ENCODE measurements around the gene ARMH2.

ARMH2 gene

DNA sequence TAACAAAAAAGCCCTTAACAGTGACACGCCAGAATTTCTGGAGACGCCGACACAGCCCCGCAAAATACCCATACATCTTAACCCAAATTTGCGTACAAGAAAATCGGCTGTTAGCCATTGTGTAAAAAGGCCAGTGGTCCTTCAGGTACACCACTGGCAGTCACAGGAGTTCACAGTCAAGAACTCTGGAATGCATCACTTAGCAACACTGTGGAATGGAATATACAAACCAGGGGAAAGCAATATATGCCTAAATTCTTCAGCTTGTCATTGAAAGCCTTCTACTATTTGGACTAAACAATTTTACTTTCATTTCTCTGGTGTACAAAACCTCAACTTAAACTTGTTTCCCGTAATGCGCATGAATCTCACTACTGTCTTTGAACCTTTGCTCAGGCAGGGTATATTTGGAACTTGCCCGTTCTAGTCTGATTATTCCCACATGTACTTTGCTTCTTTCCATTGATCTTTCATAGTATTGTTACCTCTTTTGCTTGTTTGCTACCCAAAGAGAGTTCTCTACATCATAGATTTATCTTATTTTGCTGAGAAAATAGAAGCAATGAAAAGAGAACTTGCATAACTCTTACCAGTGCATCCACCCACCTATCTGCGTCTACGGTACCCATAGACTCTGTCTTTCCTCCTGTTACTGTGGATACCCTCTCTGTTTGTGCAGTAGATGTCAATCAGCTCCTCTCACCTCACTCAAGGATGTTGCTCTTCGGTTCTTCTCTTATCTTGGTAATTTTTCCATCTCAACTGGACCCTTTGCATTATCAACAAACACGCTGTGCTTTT lies at the start of gene ARMH2:
Gene ARMH2, minus strand, starts transcription at position 178 of the 801 bp plus-strand sequence. Its CDS starts 60 bp downstream, at position 118.
- DNase-seq, result no peak

DNA sequence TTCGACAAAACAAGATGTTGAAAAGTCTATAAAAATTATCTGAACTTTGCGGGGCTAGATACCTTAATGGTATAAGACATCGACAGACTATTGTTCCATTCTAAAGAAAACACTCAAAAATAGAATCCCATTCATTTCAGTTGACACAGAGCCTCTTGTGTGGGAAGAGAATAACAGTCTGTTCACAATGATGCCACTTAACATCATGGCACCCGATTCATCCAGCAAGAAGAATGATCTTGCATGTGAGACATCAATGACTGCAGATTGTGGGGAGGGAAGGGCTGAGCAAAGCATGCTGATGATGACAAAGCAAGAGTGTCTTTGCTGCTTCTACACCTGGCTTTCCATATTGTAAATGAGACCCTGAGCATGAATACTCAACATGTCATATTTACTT lies 49.7 kb upstream of the ARMH2 start:
- no peak for DNase-seq

DNA sequence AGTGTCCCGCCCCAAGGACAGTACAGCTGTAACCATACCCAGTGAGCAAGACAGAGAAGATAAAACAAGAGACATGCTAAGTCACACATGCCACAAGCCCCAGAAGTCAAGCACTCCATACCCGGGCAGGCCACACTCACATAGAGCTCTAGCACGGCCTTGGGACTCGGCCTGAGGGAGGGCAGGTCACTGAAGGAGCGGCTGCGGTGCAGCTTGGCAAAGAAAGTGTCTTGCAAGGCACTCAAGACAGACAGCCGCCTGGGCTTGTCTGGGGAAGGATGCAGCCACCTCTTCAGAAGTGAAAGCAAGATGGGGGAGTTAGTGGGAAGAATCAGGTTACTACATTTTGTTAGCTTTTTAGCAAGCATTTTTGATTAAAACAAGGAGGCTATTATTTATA lies 48.7 kb upstream of the ARMH2 start:
- no peak for DNase-seq

DNA sequence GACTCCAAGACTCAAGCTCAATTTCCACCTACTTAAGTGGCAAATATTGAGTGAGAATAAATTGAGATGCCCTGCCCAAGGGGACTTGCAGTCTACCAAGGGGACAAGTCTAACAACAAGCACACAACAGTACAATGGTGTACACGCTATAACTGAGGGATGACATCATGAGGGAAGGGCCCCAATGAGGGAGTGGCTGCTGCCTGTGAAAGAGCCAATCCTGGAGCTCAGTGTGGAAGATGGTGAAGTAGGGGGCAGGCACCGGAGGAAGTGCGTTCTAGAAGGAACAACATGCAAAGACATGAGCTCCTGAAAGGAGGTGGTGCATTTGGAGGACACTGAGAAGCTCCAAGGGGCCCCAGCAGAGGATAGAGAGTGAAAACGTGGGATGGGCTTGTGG lies 46.9 kb upstream of the ARMH2 start:
- DNase-seq, result no peak

DNA sequence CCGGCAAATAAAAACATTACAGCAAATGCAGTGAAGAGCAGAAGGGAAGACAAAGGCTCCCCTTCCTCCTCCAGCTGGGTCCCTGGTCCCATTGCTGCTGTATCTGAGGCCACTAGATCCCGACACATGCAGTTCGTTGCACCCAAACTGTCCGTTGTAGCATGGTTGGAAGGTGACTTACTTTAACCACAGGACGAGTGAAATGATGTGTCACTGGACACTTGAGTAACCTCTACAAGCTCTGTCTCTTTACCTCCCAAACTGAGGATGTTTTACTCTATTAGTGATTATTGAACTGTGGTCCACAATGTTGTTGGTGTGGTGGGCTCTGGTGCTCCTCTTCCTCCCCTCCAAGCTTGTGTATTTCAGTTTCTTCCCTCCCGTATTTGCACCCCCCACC lies 46.2 kb upstream of the ARMH2 start:
- DNase-seq, result no peak

DNA sequence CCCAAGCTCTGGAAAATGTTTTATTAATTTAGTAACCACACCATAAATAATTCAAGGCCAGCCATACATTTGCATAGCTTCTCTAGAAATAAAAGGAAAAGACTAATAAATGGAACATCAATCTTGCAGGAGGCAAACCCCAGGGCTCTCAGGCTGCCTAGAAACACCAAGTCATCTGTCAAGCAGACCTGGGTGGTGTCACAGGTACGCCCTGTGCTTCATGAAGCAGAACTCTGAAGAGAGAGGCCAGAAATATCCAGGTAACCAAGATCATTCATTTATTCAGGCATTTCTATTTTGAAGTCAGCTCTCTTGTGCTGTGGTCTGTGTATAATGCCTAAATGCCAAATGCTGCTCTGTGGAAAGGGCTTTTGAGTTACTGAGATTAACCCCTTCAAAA lies 45.3 kb upstream of the ARMH2 start:
- DNase-seq, result no peak

DNA sequence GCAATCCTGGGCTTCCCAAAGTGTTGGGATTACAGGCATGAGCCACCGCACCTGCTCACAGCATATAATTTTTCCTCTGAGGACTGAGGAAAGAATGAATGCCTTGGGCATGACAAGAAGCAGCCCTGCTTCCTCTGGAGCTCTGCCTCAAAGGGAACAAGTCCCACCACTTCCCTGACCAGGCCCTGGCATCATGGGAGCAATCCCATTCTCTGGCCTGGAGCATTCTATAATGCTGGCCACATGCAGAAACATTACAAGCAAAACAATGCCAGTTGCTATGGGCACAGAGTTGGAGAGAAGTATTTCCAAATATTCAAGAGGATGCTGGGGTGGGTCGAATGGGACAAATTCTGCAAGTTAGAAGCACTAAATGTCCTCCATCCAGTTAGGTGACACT lies 41.5 kb upstream of the ARMH2 start:
- DNase-seq, result no peak

DNA sequence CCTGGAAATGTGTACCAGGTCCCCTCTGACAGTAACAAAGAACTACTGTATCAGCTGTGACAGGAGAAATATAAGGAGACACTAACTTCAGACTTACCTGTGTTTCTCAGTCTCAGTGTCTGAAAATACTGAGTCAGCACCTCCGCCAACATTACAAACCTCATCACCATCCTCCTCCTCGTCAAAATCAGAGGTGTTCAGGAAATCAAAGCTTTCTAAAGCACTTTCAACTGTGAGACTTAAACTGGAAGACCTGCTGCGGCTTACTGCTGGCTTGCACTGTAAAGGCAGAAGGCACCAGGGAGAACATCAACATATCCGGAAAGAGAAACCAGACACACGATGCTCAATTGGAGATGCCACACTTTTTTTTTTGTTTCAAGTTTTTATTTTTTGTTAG lies 40.3 kb upstream of the ARMH2 start:
- no peak for DNase-seq

DNA sequence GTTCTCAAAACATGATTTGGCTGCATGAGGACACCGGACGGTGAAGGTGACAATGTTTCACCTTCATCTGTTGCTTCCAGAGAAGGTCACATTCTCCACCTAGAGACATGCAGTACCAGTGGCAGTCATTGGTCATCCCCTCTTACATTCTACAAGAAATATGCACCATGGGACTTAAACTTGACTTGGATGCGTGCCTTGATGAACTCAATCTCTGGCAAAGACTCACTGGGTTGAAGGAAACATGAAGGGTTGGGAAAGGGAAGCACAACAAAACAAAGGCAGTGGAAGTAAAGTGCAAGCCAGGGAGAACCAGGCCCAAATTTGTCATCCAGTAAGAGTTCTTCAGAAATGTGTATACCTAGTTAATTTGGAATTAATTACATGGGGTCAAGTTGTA lies 39.4 kb upstream of the ARMH2 start:
- no peak for DNase-seq

DNA sequence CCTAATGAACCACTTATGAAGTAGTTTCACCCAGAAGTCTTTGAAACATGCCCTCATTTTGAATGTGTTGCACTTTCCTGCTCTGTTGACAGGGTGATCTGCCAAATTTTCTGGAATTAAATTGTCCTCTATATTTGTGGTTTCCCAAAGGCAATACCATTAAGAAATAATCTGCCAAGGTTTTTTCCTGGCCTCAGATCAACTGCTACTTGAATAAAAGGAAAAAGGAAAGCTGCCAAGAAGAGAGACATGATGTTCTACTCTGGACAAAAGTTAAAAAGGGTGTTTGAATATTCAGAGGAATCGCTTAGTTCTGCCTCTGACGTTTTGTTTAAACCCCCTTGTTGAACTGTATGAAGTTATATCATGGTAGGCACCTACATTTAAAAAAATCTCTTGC lies 37.4 kb upstream of the ARMH2 start:
- no peak for DNase-seq

DNA sequence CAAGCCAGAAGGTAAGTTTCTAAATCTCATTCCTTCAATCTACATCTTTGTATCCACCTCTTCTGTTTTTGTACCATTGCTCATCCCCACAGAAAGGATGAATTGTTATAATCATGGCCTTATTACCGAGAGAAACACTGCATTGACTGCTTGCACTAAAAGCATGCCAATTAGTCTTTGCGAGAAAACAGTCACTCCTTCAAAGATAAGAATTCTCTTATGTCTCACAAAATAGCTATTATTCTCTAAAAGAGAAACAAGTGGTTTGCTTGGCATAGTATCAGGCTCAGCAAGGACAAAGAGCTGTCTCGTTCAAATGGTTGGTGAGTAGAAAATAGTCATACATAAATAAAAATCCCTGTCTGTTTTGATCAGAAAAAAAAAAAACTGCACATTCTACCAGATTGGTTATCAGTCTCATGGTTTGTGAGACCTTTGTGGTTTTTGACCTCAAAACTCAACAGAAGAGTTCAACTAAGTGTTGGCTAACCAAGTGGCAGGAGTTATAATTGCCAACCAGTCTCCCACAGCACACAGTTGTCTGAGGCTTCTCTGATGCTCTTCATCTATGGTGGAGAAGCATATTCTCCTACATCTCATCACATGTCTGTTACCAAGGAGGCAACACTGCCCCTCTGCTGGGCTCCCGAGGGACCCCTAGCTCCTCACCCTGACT lies 35.1 kb upstream of the ARMH2 start:
- DNase-seq, result no peak

DNA sequence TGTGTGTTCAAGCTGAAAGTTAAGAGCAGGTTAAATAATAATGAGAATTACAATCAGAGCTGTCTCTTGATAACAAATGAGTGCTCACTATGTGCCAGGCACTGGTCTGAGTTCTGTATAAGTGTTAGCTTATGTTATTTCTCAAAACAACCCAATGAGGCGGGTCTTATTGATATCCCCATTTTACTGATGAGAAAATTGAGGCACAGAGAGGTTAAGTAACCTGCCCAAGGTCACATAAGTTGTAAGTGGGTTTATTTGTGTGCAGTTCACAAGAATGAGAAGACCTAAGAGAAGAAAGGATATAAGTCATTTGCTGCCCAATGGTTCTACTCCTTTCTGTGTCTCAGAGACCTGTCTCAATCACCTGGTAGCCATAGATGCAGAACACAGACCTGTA lies 34.1 kb upstream of the ARMH2 start:
- DNase-seq, result no peak

DNA sequence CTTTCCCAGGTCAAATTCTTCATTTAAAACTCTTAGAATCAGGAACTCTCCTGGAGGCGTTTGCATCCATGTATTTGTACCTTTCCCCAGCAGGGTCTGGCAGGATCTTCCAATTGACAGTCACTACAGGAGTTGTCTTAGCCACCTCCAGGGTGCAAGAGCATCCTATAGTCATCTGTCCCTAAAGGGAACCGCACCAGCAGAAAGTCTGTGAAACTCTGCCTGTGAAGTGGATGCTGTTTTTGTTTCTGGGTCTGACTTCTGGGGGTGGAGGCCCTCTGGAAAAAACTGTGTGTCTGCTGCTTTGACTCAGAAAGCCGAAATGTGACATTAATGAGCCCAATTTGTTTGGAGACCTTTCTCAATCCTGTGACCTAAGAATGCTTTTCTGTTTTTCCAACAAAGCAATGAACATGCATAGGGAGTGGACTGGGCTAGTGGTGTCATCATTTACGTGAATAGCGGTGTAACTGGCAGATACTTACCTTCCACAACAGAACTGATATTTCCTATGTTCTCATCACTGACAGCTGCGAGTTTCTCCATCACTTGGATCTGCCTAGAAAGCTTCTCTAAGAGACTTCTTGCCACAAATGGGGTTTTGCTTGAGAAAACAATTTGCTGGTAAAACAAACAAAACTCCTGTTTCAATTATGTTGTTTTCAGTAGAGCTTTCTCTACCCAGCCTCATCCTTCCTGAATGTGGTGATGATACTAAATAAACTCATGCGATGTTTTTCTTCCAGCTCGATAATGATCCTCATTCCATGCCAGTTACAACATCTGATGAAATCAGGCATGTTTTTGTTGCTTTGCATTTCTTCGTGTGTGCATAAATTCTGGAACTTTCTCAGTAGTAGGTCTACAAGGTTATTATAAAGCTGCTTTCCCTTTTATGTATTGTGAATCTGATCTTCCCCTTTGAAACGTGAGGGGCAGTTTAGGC lies 33.3 kb upstream of the ARMH2 start:
- no peak for DNase-seq

DNA sequence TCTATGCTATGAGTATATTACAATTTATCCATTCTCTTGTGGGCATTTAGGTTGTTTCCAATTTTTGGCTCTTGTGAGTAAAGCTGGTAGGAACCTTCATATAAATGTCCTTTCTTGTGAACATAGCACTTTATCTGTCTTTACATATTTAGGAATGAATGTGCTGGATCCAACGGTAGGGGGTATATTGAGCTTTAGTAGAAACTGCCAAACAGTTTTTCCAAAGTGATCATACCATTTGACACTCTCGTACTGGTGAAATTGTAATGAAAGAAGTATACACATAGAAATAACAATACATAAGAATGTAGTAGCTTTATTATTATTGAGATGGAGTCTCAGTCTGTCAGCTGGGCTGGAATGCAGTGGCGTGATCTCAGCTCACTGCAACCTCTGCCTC lies 30.9 kb upstream of the ARMH2 start:
- no peak for DNase-seq

DNA sequence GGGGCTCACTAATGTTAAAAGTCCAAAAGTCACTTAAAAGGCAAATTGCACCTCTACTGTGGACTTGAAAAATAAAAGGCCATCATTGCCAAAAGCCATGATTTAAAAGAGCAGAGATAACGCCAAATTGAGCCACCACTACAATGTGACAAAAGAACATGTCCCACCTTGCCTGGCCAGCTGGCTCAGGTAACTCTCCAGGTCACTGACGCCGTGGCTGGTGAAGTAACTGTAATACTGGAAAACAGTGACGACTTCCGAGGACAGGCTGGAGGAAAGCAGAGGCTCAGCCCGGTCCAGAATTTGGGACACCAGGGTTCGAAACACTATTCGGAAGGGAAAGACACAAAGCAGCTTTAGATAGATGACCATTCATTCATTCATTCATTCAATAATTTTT lies 29.3 kb upstream of the ARMH2 start:
- DNase-seq, result no peak

DNA sequence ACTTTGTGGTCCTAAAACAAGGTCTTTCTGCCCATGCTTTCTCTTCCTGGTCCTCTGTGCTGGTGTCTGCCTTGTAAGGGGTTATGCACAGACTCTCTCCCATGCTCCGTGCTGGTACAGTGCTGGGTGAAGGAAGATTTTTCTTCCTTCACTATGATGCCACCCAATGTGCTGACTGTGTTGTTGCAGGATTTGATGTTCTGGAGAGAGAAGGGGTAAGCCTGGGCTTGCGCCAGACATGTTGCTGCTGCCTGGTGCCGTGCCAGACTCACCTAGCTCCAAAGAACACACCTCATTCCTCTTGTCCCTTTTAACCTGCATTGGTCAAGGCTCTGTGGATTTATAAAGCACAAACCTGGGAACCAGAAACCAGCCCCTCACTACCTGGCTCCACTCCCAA lies 28.4 kb upstream of the ARMH2 start:
- DNase-seq, result no peak

DNA sequence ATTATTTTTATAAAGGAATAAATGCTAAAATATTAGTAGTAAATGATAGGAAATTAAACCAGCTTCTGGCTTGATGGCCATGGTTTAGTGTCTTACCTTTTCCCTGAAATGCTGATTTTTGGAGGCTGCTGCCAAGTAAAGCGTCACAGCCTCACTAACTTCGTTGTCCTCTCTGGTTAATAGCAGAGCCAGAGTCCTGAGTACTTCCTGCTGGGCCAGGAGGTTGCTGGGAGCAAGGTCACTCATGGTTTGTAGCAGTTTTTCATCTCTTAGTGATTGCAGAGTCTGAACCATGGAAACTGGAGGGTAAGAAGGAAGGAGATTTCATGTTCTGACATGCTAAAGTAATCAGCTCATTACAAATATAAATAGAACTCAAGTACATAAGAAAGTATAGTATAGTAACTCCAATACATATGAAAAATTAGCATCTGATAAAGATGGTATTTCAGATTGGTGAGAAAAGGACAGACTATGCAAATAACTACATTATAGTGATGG lies 26.5 kb upstream of the ARMH2 start:
- DNase-seq, result no peak

DNA sequence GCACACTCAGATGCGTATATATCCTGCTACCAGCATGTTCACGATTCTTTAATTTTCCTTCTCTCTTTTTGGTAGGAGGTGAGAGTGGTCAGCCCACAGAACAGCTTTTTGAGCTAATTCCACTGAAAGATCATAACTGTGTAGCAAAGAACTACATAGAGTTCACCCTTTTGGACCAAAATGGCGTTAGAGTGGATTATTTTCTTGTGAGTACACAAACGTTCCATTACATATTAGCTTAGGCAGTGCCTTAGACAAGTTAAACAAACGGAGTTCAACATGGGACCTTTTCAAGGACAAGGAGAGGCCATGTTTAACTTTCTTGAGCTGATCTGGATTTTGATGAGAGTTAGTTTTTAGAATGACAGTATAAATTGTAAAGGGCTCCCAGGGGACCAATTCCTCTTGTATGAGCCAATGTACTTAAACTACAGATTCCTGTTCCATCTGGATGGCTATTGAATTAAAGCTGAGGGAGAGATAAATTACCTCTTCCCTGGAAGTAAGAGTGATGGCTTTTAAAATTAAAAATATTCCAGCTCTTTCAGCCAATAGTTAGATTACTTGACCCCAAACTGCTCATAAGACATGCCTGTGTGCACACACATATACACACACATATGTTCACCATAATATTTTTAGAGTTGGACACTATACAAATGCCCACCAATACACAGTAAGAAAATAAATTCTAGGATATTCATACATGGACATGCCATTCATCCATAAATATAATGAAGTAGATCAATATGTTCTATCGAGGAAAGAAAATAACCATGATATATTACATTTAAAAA lies 25.6 kb upstream of the ARMH2 start:
- no peak for DNase-seq

DNA sequence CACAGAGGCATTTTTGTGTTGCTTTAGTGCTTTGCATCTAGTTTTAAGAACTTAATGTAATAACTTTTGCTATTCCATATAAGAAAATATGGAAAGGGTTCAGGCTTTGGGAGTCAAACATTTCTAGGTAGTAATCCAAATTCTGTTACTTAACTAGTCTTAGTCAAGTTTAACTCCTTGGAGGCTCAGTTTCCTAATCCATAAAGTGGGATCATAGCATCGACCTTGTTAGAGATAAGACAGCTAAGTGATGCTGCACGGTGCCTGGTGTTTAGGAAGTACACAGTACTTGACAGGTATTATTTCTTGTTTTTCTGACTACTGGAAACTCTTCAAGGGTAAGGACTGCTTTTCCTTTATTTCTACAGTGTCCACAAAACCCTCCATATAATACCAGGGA lies 24.5 kb upstream of the ARMH2 start:
- DNase-seq, result no peak

DNA sequence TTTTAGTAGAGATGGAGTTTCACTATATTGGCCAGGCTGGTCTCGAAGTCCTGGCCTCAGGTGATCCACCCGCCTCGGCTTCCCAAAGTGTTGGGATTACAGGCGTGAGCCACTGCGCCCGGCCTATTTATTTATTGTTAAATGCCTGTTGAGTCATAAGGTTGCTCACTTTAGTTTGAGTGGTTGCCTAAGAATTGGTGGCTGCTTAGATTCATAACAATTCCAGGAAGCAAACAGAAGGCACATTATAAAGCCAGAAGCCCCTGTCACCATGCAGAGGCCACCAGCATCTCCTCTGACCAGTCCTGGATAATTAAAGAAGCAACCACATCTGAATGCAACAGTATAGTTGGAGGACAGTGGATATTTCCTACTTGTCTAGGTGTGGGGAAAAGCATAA lies 24.0 kb upstream of the ARMH2 start:
- DNase-seq, result no peak

DNA sequence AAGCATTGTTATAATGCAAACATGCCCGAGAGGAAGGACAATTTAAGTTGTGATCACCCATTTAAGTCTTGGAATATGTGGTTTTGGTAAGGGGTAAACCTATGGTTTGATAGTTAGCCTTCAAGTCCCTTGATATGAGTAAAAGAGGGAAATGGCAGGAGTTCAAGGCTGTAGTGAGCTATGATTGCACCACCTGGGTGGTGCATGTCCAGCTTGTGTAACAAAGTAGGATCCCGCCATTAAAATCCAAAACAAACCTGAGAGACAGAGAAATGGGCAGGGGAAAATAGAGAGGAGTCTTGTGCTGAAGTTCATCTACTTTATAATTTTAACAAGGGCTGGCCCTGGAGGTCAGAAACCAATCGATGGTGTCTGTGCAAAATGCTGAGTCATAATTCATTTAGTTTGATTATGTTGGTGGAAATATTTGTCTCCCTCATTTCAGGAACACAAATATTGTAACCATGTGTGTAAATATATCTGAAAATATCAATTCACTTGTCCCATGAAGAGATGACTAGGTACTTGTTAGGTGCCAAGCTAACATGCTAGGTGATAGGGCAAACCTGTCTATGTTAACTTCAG lies 23.2 kb upstream of the ARMH2 start:
- no peak for DNase-seq

DNA sequence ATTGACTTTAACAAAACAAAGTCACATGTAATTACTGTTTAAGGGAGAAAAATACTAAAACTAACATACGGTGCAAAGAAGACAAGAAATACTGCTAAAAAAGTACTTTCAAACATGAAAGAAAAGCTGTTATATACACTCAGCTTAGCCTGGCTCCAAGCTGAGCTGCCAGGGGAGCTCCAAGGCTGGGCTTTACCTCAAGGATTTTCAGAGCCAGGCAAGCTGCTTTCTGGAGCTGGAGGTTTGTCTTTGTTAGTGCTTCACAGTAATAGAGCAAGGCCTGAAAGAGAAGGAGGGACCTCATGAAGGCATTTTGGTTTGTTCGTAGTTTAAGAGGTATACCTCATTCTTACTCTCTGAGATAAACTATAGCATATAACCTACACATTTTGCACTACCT lies 19.6 kb upstream of the ARMH2 start:
- no peak for DNase-seq
